Measurements from ENCODE around the gene TTLL10.
"Not testable (repeated sequence)": the region's sequence is repeated elsewhere in the genome, so short reads cannot be mapped to it uniquely, and the experiment has no call there.

GRCh38 chr1:1195726-1196125 lies 22.0 kb downstream of the TTLL10 start:
- TF ChIP-seq POLR2A, CTCF (IDR thresholded peaks at IDR 0.05): not testable (repeated sequence)

Data from esophagus squamous epithelium (tissue), 4 donors.